GM12873 (cell line): ENCODE results near the gene AP1B1.

Experiments used
- TF ChIP-seq, protein P1 (sequence below): IDR thresholded peaks from 2 replicates; pipeline ENCODE4 v1.5.1; 2012; ENCODE audit warnings: low read depth, mild to moderate bottlenecking, moderate library complexity, low read length, control low read depth; ENCODE audit not compliant: insufficient read depth; ENCODE audit errors: missing control alignments

Gene AP1B1

DNA sequence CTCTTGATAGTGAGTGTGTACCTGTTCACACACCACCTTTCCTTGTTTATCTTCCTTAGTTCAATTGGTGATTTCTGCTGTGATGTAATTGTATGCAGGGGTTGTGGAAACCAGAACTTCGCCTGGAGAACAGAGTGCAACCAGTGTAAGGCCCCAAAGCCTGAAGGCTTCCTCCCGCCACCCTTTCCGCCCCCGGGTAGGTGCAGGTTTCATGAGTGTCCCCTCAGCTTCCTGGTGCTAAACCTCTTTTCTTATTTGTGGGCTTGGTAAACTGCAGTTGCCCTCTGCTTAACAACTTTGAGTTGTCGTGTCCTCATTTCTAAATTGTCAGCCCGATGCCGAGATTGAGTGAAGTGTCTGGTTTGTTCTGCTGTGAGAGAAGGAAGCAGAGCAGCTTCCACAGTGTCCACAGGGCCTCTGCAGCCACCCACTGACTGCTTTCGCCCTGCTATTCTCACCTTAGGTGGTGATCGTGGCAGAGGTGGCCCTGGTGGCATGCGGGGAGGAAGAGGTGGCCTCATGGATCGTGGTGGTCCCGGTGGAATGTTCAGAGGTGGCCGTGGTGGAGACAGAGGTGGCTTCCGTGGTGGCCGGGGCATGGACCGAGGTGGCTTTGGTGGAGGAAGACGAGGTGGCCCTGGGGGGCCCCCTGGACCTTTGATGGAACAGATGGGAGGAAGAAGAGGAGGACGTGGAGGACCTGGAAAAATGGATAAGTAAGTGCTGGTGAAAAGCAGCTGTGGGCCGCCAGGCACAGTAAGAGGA lies 89.1 kb downstream of the AP1B1 start:
- TF ChIP-seq, protein P1, sequence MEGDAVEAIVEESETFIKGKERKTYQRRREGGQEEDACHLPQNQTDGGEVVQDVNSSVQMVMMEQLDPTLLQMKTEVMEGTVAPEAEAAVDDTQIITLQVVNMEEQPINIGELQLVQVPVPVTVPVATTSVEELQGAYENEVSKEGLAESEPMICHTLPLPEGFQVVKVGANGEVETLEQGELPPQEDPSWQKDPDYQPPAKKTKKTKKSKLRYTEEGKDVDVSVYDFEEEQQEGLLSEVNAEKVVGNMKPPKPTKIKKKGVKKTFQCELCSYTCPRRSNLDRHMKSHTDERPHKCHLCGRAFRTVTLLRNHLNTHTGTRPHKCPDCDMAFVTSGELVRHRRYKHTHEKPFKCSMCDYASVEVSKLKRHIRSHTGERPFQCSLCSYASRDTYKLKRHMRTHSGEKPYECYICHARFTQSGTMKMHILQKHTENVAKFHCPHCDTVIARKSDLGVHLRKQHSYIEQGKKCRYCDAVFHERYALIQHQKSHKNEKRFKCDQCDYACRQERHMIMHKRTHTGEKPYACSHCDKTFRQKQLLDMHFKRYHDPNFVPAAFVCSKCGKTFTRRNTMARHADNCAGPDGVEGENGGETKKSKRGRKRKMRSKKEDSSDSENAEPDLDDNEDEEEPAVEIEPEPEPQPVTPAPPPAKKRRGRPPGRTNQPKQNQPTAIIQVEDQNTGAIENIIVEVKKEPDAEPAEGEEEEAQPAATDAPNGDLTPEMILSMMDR: no peak

DNA sequence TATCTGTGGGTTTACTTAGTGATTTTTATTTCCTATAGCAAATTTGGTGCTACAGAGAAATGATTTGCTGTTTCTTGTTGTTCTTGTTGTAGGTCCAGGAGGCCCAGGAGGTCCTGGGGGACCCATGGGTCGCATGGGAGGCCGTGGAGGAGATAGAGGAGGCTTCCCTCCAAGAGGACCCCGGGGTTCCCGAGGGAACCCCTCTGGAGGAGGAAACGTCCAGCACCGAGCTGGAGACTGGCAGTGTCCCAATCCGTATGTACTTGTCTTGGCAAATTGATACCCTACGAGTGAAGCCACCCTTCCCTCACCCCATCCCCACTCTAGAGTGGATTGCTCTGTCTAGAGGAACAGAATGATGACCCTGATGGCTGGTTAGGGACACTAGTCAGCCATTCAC lies 89.7 kb downstream of the AP1B1 start:
- TF ChIP-seq, protein P1: no peak

DNA sequence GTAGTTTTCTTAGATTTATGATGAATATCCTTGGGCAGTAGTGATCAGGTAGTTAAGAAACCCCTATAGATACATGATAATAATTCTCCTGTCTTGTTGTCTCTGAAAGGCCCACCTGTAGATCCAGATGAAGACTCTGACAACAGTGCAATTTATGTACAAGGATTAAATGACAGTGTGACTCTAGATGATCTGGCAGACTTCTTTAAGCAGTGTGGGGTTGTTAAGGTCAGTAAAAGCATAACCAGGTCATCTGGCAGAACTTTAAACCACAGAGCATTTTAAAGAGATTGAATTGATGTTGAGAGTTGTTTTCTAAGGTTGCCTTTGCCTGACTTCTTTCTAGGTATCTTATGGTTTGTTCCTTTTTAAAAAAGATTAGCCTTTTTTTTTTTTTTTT lies 96.0 kb downstream of the AP1B1 start:
- TF ChIP-seq, protein P1: no peak

DNA sequence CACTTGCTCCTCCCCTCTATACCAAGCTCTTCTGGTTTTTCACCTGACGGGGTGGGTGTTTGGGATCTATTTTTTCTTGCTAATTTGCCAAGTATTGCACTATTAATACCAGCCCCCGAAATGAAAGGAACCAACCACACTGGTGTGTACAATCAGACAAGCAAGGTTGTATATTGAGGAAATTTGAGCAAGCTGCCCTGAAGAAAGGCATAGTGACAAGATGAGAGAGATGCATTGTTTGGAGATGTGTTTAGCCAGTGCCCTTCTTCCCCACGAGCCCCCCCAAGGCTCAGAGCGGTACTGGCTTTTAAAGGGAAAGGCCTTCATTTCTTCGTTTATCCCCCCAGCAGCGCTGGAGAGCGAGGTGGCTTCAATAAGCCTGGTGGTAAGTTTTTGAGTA lies 97.2 kb downstream of the AP1B1 start:
- TF ChIP-seq, protein P1: no peak

DNA sequence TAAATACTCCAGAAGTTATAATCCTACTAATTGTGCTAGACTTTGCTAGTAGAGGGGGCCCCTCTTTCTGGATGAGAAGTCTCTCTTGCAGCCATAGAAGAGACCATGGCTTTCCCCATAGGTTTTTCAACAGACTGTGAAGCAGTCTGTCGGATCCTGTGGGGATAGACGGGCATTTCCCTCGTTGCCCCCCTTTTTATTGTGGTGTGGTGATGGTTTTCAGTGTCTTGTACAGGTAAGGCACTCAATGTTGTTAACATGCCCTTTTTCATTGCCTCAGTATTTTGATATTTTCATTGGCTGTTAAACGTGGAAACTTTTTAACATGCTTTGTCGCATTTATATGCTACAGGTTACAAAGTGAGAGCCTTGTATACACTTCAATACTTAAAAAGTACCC lies 98.3 kb downstream of the AP1B1 start:
- TF ChIP-seq, protein P1: no peak

DNA sequence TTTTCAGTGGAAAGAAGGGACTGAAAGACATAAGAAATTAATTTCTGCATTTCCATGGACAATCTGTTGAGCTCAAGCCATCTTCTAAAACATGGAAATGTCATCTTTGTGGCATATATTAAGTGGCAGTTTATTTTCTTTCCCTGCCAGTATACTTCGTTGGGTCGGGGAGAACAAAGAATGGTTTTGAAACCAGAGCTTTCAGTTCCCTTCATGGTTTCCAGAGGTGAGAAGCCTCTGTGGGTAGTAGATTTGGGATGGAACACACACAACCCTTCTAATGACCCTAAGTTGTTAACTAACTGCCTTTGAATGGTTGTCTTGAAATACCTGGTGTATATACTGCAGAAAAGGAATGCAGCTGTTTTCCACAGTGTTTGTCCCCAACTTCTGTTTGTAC lies 99.5 kb downstream of the AP1B1 start:
- TF ChIP-seq, protein P1: no peak

DNA sequence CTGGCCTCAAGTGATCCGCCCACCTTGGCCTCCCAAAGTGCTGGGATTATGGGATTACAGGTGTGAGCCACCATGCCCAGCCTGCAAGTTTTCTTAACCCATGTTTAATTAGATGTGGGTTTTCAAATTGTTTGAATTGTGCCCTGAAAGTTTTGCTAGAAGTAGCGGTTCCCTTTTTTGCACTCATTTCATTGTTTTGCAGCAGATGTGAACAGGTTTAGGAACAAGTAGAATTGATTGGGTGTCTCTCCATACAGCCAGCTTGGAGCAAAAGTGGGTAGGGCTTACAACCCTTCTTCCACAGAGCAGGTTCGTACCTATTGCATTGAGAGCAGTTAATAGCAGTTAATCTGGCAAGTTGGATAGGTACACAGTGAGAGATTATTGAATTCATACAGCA lies 104.2 kb downstream of the AP1B1 start:
- TF ChIP-seq, protein P1: no peak
